Chondrocyte (in vitro differentiated cells): ENCODE results near the gene MOK. TPM values are rescaled to one million over a fixed set of nuclear protein-coding genes. Genes with fewer than 3 reads are reported as not detected.
A peak's percentile ranks its signal among the peaks of the same experiment; 100 is the strongest.

Experiments used
- DNase-seq: peaks from one replicate; pipeline ENCODE4 v3.0.0; 2021; ENCODE audit warnings: mixed read lengths, low spot score
- H3K27ac Mint-ChIP-seq: one replicate; pipeline ENCODE4 v1.8.0; 2021; ENCODE audit warnings: mild to moderate bottlenecking, moderate library complexity, mixed read lengths; ENCODE audit not compliant: unreplicated experiment
- H3K27me3 Mint-ChIP-seq: 2 replicates; pipeline ENCODE4 v1.8.0; 2021; ENCODE audit warnings: low read depth, mixed read lengths
- H3K36me3 Mint-ChIP-seq: 2 replicates; pipeline ENCODE4 v1.8.0; 2021; ENCODE audit warnings: low read depth, mixed read lengths
- H3K4me1 Mint-ChIP-seq: 2 replicates; pipeline ENCODE4 v1.8.0; 2021; ENCODE audit warnings: low read depth, mild to moderate bottlenecking, mixed read lengths
- H3K4me3 Mint-ChIP-seq: one replicate; pipeline ENCODE4 v1.8.0; 2021; ENCODE audit warnings: mild to moderate bottlenecking, moderate library complexity, mixed read lengths; ENCODE audit not compliant: unreplicated experiment
- H3K9me3 Mint-ChIP-seq: 2 replicates; pipeline ENCODE4 v1.8.0; 2021; ENCODE audit warnings: low read depth, mixed read lengths
- total RNA-seq: library from RNA; stranded (reverse); gene quantifications from 3 replicates; pipeline ENCODE4 v1.2.1, GENCODE V29; 2021
- TF ChIP-seq, protein P1 (sequence below): fragments of 200-600 bp; sonication (generic); IDR thresholded peaks from 2 replicates; pipeline ENCODE4 v1.5.0; 2021; ENCODE audit warnings: antibody characterized with exemption, mild to moderate bottlenecking, moderate library complexity

The MOK gene
- total RNA-seq, 1 donor from 2014 or later: 3.8 TPM

DNA sequence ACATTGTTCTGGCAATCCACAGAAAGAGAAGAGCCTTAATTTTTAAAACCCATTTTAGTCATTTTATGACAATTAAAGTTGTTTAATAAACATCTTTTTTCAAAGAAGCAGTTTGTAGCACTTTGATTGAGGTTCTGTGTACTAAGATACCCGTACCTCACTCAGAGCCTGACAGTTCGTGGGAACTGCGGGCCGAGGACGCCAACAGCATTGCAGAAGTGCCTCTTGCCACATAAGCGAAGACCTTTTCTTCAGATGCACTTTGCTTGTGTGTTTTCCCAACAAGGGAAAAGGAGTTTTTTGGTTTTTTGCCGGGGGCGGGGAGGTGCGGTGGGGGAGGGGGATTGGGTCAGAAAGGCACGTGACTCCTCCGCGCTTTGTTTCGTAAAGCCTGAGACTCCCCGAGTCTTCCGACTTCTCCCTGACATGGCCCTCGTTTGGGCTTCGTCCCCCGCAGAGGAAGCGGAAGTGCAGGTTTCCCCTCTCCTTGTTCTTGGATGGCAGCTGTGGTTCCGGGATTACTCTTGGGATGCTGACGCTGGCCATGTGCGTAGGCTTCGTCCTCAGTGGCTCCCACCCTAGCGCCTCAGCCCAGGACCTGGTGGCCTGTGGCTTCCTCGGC, 94.4 kb downstream of the MOK start:
- no peaks in the 10 kb centered on the region for H3K9me3 Mint-ChIP-seq
- H3K27me3 Mint-ChIP-seq: no peaks in the 10 kb centered on the region
- peaks cover 20% of the 10 kb centered on the region for H3K36me3 Mint-ChIP-seq
- no peak overlapping the region for H3K27ac Mint-ChIP-seq
- H3K4me1 Mint-ChIP-seq: peaks cover 9% of the 10 kb centered on the region
- no peak overlapping the region for H3K4me3 Mint-ChIP-seq
- DNase-seq: no peak
- TF ChIP-seq, protein P1, sequence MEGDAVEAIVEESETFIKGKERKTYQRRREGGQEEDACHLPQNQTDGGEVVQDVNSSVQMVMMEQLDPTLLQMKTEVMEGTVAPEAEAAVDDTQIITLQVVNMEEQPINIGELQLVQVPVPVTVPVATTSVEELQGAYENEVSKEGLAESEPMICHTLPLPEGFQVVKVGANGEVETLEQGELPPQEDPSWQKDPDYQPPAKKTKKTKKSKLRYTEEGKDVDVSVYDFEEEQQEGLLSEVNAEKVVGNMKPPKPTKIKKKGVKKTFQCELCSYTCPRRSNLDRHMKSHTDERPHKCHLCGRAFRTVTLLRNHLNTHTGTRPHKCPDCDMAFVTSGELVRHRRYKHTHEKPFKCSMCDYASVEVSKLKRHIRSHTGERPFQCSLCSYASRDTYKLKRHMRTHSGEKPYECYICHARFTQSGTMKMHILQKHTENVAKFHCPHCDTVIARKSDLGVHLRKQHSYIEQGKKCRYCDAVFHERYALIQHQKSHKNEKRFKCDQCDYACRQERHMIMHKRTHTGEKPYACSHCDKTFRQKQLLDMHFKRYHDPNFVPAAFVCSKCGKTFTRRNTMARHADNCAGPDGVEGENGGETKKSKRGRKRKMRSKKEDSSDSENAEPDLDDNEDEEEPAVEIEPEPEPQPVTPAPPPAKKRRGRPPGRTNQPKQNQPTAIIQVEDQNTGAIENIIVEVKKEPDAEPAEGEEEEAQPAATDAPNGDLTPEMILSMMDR: no peak

DNA sequence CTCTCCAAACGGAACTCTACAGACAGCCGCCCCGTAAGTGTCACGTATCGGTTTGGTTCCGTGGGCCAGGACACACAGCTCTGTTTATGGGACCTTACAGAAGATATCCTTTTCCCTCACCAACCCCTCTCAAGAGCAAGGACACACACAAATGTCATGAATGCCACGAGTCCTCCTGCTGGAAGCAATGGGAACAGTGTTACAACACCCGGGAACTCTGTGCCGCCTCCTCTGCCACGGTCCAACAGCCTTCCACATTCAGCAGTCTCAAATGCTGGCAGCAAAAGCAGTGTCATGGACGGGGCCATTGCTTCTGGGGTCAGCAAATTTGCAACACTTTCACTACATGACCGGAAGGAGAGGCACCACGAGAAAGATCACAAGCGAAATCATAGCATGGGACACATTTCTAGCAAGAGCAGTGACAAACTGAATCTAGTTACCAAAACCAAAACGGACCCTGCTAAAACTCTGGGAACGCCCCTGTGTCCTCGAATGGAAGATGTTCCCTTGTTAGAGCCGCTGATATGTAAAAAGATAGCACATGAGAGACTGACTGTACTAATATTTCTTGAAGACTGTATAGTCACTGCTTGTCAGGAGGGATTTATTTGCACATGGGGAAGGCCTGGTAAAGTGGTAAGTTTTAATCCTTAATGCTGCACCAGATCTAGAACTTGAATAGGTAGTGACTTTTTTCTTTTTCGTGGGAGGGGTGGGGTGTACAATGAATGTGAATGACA, 95.6 kb downstream of the MOK start:
- Mint-ChIP-seq H3K27ac (no peak overlapping the region), H3K36me3 (peaks cover 23% of the 10 kb centered on the region), H3K9me3 (no peaks in the 10 kb centered on the region), H3K4me1 (no peaks in the 10 kb centered on the region), H3K4me3 (no peak overlapping the region), H3K27me3 (no peaks in the 10 kb centered on the region)
- TF ChIP-seq, protein P1: peak; percentile 51
- no peak for DNase-seq

DNA sequence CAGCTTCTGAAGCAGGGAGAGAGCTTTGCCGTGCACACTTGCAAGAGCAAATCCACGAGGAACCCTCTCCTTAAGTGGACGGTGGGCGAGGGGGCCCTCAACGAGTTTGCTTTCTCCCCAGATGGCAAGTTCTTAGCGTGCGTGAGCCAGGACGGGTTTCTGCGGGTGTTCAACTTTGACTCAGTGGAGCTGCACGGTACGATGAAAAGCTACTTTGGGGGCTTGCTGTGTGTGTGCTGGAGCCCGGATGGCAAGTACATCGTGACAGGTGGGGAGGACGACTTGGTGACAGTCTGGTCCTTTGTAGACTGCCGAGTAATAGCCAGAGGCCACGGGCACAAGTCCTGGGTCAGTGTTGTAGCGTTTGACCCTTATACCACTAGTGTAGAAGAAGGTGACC, 96.2 kb downstream of the MOK start:
- DNase-seq: no peak
- no peak overlapping the region for H3K4me3 Mint-ChIP-seq
- TF ChIP-seq, protein P1: no peak
- H3K4me1 Mint-ChIP-seq: no peaks in the 10 kb centered on the region
- peaks cover 29% of the 10 kb centered on the region for H3K36me3 Mint-ChIP-seq
- no peaks in the 10 kb centered on the region for H3K9me3 Mint-ChIP-seq
- H3K27ac Mint-ChIP-seq: no peak overlapping the region
- no peaks in the 10 kb centered on the region for H3K27me3 Mint-ChIP-seq

DNA sequence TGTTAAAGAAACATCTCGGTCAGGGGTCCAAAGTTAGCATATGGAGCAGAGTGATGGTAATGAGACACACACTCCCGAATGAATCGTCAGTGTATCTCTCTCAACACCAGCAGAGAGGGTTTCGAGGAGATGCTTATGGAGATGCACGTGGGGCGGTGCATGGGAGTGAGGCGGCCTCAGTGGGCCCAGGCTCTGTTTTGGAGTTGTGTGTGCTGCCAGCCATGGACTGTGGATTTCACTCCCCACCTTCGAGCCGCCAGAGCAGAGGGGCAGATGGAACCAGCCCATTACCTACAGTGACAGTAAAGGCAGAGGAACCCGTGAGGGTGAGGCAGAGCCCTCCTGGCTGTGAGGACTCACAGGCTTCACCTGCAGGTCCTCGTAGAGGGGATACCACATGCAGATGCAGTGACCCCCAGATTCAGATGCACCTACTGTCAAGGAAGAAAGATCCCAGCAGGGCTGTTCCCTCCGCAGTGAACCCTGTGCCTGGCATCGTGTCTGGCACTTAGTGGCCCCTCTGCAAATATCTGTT, 97.1 kb downstream of the MOK start:
- Mint-ChIP-seq H3K27ac (no peak overlapping the region), H3K4me1 (peaks cover 7% of the 10 kb centered on the region), H3K36me3 (peaks cover 29% of the 10 kb centered on the region), H3K27me3 (no peaks in the 10 kb centered on the region), H3K9me3 (no peaks in the 10 kb centered on the region), H3K4me3 (no peak overlapping the region)
- DNase-seq: no peak
- TF ChIP-seq, protein P1: no peak

DNA sequence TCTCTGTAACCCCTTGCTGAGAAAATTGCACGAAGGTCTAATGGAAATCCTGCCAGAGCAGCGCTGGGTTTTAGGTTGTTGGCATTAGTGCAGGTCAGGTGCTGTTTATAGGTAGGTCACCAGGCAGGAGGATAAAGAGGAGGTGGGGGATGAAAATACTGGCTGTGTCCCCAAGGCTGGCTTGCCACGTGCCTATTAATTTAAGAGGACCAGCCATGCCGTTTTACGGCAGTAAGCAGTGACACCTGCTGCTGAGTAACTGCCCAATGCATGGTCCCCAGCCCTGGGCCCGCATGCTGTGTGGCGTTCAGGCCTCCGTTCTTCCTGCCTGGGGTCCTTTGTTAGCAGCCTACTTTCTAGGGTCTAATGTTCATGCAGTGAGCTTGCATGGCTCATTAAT, 98.0 kb downstream of the MOK start:
- TF ChIP-seq, protein P1: no peak
- H3K4me1 Mint-ChIP-seq: peaks cover 10% of the 10 kb centered on the region
- no peaks in the 10 kb centered on the region for H3K27me3 Mint-ChIP-seq
- no peaks in the 10 kb centered on the region for H3K9me3 Mint-ChIP-seq
- no peak for DNase-seq
- H3K27ac Mint-ChIP-seq: no peak overlapping the region
- no peak overlapping the region for H3K4me3 Mint-ChIP-seq
- H3K36me3 Mint-ChIP-seq: peaks cover 29% of the 10 kb centered on the region
